ENCODE results near the gene FRMPD1.

- TF ChIP-seq ZNF70 (CRISPR knock-in tag; IDR thresholded peaks at IDR 0.05), result no peak
- TF ChIP-seq ARNTL (CRISPR knock-in tag; IDR thresholded peaks at IDR 0.05; ENCODE audit: borderline replicate concordance, low read depth), result no peak
- TF ChIP-seq ZC3H10 (CRISPR knock-in tag; IDR thresholded peaks at IDR 0.05), result no peak
Measured at GRCh38 chr9:37663926-37664325, 13.2 kb downstream of the FRMPD1 start.

Measured in SK-N-SH treated with all-trans-retinoic acid at 6 μM for 48 hours (cell line).